Measurements from ENCODE around the gene AVPR2. TPM values are rescaled to one million over a fixed set of nuclear protein-coding genes. Genes with fewer than 3 reads are reported as not detected.

Gene AVPR2
- total RNA-seq, 6 experiments from 2014 or later = not detected

DNA sequence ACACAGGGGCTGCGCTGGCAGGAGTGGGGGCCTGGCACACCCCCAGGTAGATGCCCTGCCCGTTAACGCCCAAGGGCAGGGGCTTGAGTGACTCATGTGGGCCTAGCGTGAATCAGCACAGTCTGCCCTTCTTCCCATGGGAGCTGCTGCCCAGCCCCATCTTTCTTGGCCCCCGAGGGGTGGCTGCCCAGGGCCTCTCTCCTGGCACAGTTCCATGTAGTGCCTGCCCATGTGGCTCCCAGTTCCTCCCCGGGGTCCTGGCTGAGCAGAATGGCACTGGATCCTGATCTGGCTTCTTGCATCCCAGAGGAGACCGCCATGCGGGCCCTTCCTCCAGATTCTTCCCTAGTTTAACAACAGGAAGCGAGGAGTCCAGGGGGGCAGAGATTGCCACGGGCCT lies 2.1 kb upstream of the AVPR2 start:
- TF ChIP-seq, protein P1, sequence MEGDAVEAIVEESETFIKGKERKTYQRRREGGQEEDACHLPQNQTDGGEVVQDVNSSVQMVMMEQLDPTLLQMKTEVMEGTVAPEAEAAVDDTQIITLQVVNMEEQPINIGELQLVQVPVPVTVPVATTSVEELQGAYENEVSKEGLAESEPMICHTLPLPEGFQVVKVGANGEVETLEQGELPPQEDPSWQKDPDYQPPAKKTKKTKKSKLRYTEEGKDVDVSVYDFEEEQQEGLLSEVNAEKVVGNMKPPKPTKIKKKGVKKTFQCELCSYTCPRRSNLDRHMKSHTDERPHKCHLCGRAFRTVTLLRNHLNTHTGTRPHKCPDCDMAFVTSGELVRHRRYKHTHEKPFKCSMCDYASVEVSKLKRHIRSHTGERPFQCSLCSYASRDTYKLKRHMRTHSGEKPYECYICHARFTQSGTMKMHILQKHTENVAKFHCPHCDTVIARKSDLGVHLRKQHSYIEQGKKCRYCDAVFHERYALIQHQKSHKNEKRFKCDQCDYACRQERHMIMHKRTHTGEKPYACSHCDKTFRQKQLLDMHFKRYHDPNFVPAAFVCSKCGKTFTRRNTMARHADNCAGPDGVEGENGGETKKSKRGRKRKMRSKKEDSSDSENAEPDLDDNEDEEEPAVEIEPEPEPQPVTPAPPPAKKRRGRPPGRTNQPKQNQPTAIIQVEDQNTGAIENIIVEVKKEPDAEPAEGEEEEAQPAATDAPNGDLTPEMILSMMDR (IDR thresholded peaks at IDR 0.05) = no peak
- peaks cover 6% of the 10 kb centered on the region for H3K27me3 Mint-ChIP-seq (ENCODE audit: insufficient read depth)
- H3K27ac Mint-ChIP-seq = no peak overlapping the region
- H3K4me3 Mint-ChIP-seq = no peak overlapping the region
- H3K36me3 Mint-ChIP-seq (ENCODE audit: low read depth) = no peaks in the 10 kb centered on the region
- no peak for DNase-seq
- no peaks in the 10 kb centered on the region for H3K9me3 Mint-ChIP-seq
- H3K4me1 Mint-ChIP-seq (ENCODE audit: low read depth) = peaks cover 17% of the 10 kb centered on the region

DNA sequence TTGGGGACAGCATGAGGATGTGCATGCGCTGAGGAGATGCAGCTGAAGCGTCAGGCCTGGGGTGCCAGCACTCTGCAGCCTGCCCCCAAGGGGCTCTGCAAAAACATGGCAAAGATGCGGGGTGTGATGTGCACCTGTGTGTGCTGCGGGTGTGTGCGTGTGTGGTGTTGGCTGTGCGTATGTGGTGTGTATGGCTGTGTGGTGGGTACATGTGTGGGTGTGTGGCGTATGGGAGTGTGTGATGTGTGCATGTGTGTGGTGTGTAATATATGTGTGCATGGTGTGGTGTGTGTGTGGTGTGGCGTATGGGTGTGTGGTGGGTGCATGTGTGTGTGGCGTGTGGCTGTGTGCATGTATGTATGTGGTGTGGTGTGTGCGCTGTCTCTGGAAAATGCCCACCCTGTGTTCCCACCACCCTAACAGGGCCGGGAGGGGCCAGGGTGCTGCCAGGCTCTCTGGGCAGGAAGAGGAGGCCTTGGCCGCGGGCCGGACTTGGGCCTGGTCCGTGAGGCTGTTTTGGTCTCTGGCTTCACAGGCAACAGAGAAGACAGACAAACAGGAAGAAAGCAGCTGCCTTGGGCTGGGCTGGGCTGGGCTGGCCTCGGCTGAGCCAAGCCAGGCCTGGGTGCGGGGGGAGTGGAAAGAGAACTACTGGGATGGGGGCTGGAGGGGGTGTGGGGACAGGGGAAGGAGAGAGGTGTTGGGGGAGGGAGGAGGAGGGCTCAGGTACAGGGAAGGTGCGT lies 1.1 kb upstream of the AVPR2 start:
- Mint-ChIP-seq H3K4me1 (ENCODE audit: low read depth) (peaks cover 17% of the 10 kb centered on the region), H3K36me3 (ENCODE audit: low read depth) (no peaks in the 10 kb centered on the region), H3K27ac (no peak overlapping the region), H3K4me3 (no peak overlapping the region), H3K9me3 (no peaks in the 10 kb centered on the region), H3K27me3 (ENCODE audit: insufficient read depth) (peaks cover 6% of the 10 kb centered on the region)
- TF ChIP-seq, protein P1 (IDR thresholded peaks at IDR 0.05) = no peak
- DNase-seq = no peak

DNA sequence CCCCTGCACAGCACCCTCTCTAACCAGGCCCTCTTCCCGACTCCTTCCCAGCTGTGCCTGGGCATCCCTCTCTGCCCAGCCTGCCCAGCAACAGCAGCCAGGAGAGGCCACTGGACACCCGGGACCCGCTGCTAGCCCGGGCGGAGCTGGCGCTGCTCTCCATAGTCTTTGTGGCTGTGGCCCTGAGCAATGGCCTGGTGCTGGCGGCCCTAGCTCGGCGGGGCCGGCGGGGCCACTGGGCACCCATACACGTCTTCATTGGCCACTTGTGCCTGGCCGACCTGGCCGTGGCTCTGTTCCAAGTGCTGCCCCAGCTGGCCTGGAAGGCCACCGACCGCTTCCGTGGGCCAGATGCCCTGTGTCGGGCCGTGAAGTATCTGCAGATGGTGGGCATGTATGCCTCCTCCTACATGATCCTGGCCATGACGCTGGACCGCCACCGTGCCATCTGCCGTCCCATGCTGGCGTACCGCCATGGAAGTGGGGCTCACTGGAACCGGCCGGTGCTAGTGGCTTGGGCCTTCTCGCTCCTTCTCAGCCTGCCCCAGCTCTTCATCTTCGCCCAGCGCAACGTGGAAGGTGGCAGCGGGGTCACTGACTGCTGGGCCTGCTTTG lies 1.1 kb downstream of the AVPR2 start:
- no peaks in the 10 kb centered on the region for H3K36me3 Mint-ChIP-seq (ENCODE audit: low read depth)
- no peaks in the 10 kb centered on the region for H3K9me3 Mint-ChIP-seq
- H3K27me3 Mint-ChIP-seq (ENCODE audit: insufficient read depth) = peaks cover 1% of the 10 kb centered on the region
- H3K27ac Mint-ChIP-seq = no peak overlapping the region
- peaks cover 16% of the 10 kb centered on the region for H3K4me1 Mint-ChIP-seq (ENCODE audit: low read depth)
- H3K4me3 Mint-ChIP-seq = no peak overlapping the region
- TF ChIP-seq, protein P1 (IDR thresholded peaks at IDR 0.05) = no peak
- no peak for DNase-seq

DNA sequence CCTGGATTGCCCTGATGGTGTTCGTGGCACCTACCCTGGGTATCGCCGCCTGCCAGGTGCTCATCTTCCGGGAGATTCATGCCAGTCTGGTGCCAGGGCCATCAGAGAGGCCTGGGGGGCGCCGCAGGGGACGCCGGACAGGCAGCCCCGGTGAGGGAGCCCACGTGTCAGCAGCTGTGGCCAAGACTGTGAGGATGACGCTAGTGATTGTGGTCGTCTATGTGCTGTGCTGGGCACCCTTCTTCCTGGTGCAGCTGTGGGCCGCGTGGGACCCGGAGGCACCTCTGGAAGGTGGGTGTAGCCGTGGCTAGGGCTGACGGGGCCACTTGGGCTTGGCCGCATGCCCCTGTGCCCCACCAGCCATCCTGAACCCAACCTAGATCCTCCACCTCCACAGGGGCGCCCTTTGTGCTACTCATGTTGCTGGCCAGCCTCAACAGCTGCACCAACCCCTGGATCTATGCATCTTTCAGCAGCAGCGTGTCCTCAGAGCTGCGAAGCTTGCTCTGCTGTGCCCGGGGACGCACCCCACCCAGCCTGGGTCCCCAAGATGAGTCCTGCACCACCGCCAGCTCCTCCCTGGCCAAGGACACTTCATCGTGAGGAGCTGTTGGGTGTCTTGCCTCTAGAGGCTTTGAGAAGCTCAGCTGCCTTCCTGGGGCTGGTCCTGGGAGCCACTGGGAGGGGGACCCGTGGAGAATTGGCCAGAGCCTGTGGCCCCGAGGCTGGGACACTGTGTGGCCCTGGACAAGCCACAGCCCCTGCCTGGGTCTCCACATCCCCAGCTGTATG lies 1.8 kb downstream of the AVPR2 start:
- H3K27ac Mint-ChIP-seq = no peak overlapping the region
- TF ChIP-seq, protein P1 (IDR thresholded peaks at IDR 0.05) = no peak
- no peak overlapping the region for H3K4me3 Mint-ChIP-seq
- H3K9me3 Mint-ChIP-seq = no peaks in the 10 kb centered on the region
- no peaks in the 10 kb centered on the region for H3K36me3 Mint-ChIP-seq (ENCODE audit: low read depth)
- peaks cover 8% of the 10 kb centered on the region for H3K4me1 Mint-ChIP-seq (ENCODE audit: low read depth)
- H3K27me3 Mint-ChIP-seq (ENCODE audit: insufficient read depth) = peaks cover 1% of the 10 kb centered on the region
- no peak for DNase-seq

DNA sequence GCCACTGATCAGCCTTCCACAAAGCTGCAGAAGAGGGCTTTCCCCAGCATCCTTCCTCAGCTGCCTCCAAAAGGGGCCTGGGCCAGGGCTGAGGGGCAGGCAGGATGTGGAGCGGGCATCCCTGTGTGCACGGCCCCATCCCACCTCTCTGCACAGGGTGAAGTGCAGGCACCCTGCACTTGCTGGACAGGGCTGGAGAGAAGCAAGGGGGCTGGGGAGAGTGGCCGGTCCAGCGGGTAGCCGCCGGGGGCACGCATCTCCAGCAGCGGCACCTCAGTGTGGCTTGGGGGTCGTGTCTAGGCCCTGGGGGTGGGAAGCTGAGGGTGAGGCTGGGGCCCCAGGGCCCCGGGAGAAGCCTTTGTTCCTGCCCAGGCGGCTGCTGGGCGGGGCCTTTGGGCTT lies 3.0 kb downstream of the AVPR2 start:
- Mint-ChIP-seq H3K4me1 (ENCODE audit: low read depth) (no peaks in the 10 kb centered on the region), H3K4me3 (no peak overlapping the region), H3K27me3 (ENCODE audit: insufficient read depth) (peaks cover 1% of the 10 kb centered on the region; the same call in 1 of the 2 replicates), H3K27ac (no peak overlapping the region), H3K36me3 (ENCODE audit: low read depth) (no peaks in the 10 kb centered on the region), H3K9me3 (no peaks in the 10 kb centered on the region)
- TF ChIP-seq, protein P1 (IDR thresholded peaks at IDR 0.05) = no peak
- no peak for DNase-seq

All from HFFc6 (cell line).